HEK293 (cell line): Measurements from ENCODE around the gene CBX8.

ENCODE experiments used
- IKZF3 ChIP-seq: fragments of 450-650 bp; IDR thresholded peaks from 2 replicates; pipeline ENCODE4 v1.5.0; 2018; ENCODE audit warnings: missing biosample characterization, mild to moderate bottlenecking, missing genetic modification characterization, moderate library complexity
- KLF1 ChIP-seq: fragments of 450-650 bp; formaldehyde crosslinking; IDR thresholded peaks from 2 replicates; pipeline ENCODE4 v1.5.1; 2016; ENCODE audit warnings: missing biosample characterization, missing genetic modification characterization
- KLF10 ChIP-seq: fragments of 450-650 bp; IDR thresholded peaks from 2 replicates; pipeline ENCODE4 v1.5.1; 2018; ENCODE audit warnings: missing biosample characterization, mild to moderate bottlenecking, missing genetic modification characterization
- PRDM10 ChIP-seq: fragments of 450-650 bp; formaldehyde crosslinking; IDR thresholded peaks from 2 replicates; pipeline ENCODE4 v1.5.1; 2016; ENCODE audit warnings: missing biosample characterization, missing genetic modification characterization
- REPIN1 ChIP-seq: fragments of 450-650 bp; formaldehyde crosslinking; IDR thresholded peaks from 2 replicates; pipeline ENCODE4 v1.5.1; 2017; ENCODE audit warnings: missing biosample characterization, missing genetic modification characterization, low read depth
- SP2 ChIP-seq: fragments of 450-650 bp; formaldehyde crosslinking; IDR thresholded peaks from 2 replicates; pipeline ENCODE4 v1.5.1; 2016; ENCODE audit warnings: missing biosample characterization, missing genetic modification characterization
- TRIM28 ChIP-seq: IDR thresholded peaks from 2 replicates; pipeline ENCODE4 v1.6.1; 2011; ENCODE audit warnings: low read length, control low read depth, borderline replicate concordance
- TSHZ1 ChIP-seq: fragments of 450-650 bp; formaldehyde crosslinking; IDR thresholded peaks from 2 replicates; pipeline ENCODE4 v1.5.1; 2016; ENCODE audit warnings: missing biosample characterization, missing genetic modification characterization, borderline replicate concordance
- ZBTB8A ChIP-seq: fragments of 450-650 bp; formaldehyde crosslinking; IDR thresholded peaks from 2 replicates; pipeline ENCODE4 v1.5.1; 2016; ENCODE audit warnings: missing biosample characterization, missing genetic modification characterization
- ZNF335 ChIP-seq: fragments of 450-650 bp; formaldehyde crosslinking; conservative IDR thresholded peaks from 2 replicates; pipeline ENCODE4 v1.5.1; 2016; ENCODE audit warnings: missing biosample characterization, missing genetic modification characterization
- ZNF341 ChIP-seq: fragments of 450-650 bp; formaldehyde crosslinking; IDR thresholded peaks from 2 replicates; pipeline ENCODE4; 2016; ENCODE audit warnings: low read depth, missing biosample characterization, missing genetic modification characterization
- ZNF549 ChIP-seq: fragments of 450-650 bp; IDR thresholded peaks from 2 replicates; pipeline ENCODE4 v1.5.1; 2018; ENCODE audit warnings: missing biosample characterization, missing genetic modification characterization, mild to moderate bottlenecking, inconsistent platforms, moderate library complexity
- ZNF701 ChIP-seq: fragments of 450-650 bp; formaldehyde crosslinking; IDR thresholded peaks from 2 replicates; pipeline ENCODE4 v1.5.1; 2016; ENCODE audit warnings: missing biosample characterization, missing genetic modification characterization
- ZNF704 ChIP-seq: fragments of 450-650 bp; formaldehyde crosslinking; IDR thresholded peaks from 2 replicates; pipeline ENCODE4 v1.5.1; 2016; ENCODE audit warnings: missing biosample characterization, missing genetic modification characterization
- ZNF785 ChIP-seq: fragments of 450-650 bp; formaldehyde crosslinking; IDR thresholded peaks from 2 replicates; pipeline ENCODE4 v1.5.1; 2016; ENCODE audit warnings: missing biosample characterization, missing genetic modification characterization
- ZNF792 ChIP-seq: fragments of 450-650 bp; formaldehyde crosslinking; IDR thresholded peaks from 2 replicates; pipeline ENCODE4 v1.5.1; 2016; ENCODE audit warnings: missing biosample characterization, missing genetic modification characterization
- TF ChIP-seq, protein P1 (sequence below): IDR thresholded peaks from 2 replicates; pipeline ENCODE4 v1.6.1; 2011; ENCODE audit warnings: mild to moderate bottlenecking, low read depth, low read length, borderline replicate concordance
- TF ChIP-seq, protein P2 (sequence below): fragments of 450-650 bp; formaldehyde crosslinking; IDR thresholded peaks from 2 replicates; pipeline ENCODE4 v1.5.1; 2016; ENCODE audit warnings: missing biosample characterization, missing genetic modification characterization
- TF ChIP-seq, protein P3 (sequence below): fragments of 450-650 bp; formaldehyde crosslinking; conservative IDR thresholded peaks from 2 replicates; pipeline ENCODE4 v1.5.1; 2016; ENCODE audit warnings: low read depth, missing biosample characterization, missing genetic modification characterization
- TF ChIP-seq, protein P4 (sequence below): fragments of 450-650 bp; formaldehyde crosslinking; IDR thresholded peaks from 2 replicates; pipeline ENCODE4 v1.5.1; 2016; ENCODE audit warnings: missing biosample characterization, missing genetic modification characterization

CBX8 gene

DNA sequence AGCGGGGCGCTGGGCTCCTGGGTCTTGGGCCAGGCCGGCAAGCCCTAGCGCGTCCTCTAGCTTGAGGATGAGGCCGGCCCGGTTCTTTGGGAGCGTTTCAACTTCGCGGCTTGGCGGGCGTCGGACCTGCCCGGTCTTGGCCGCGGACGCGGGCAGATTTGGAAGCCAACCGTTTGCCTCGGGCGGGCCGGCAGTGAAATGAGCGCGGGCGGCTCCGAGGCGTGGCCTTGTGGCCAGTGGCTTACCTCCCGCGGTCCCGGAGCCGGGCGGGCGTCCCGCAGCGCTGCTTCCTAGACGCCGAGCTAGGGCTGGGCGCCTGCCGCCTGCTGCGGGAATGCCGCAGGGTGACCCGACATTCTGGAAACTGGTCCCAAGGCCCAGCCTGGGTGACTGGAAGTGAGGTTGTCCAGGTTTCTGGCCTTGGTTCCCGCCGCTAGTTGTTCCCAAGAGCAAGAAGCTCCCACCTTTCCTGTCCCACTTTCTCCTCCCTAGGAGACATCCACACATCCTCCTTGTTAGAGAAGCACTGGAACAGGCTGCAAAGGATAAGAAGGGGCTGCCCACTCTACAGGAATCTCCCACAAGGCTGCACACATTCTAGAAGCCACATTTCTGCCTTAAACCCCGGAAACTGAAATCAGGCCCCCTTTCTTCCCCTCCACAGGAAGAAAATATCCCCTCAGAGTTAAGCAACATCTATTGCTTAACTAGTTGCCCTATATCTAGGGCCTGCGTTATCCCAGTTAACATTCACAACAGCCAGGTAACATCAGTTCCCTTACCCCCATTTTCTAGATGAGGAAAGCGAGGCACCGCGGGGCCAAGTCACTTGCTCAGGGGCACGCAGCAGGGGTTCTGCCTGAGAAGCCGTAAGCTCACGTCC lies 4.5 kb upstream of the CBX8 start (continued):
- TF ChIP-seq KLF1 (tag by site-specific recombination): peak; percentile 91
- peak; percentile 91 for TF ChIP-seq ZBTB8A (tag by site-specific recombination)
- TF ChIP-seq ZNF704: no peak
- TF ChIP-seq, protein P1, sequence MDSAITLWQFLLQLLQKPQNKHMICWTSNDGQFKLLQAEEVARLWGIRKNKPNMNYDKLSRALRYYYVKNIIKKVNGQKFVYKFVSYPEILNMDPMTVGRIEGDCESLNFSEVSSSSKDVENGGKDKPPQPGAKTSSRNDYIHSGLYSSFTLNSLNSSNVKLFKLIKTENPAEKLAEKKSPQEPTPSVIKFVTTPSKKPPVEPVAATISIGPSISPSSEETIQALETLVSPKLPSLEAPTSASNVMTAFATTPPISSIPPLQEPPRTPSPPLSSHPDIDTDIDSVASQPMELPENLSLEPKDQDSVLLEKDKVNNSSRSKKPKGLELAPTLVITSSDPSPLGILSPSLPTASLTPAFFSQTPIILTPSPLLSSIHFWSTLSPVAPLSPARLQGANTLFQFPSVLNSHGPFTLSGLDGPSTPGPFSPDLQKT: no peak
- TF ChIP-seq ZNF341 (tag by site-specific recombination): no peak
- TF ChIP-seq, protein P2, sequence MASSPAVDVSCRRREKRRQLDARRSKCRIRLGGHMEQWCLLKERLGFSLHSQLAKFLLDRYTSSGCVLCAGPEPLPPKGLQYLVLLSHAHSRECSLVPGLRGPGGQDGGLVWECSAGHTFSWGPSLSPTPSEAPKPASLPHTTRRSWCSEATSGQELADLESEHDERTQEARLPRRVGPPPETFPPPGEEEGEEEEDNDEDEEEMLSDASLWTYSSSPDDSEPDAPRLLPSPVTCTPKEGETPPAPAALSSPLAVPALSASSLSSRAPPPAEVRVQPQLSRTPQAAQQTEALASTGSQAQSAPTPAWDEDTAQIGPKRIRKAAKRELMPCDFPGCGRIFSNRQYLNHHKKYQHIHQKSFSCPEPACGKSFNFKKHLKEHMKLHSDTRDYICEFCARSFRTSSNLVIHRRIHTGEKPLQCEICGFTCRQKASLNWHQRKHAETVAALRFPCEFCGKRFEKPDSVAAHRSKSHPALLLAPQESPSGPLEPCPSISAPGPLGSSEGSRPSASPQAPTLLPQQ (tag by site-specific recombination): peak; percentile 50
- TF ChIP-seq ZNF701 (tag by site-specific recombination): no peak
- peak; percentile 45 for TF ChIP-seq SP2
- TF ChIP-seq, protein P3, sequence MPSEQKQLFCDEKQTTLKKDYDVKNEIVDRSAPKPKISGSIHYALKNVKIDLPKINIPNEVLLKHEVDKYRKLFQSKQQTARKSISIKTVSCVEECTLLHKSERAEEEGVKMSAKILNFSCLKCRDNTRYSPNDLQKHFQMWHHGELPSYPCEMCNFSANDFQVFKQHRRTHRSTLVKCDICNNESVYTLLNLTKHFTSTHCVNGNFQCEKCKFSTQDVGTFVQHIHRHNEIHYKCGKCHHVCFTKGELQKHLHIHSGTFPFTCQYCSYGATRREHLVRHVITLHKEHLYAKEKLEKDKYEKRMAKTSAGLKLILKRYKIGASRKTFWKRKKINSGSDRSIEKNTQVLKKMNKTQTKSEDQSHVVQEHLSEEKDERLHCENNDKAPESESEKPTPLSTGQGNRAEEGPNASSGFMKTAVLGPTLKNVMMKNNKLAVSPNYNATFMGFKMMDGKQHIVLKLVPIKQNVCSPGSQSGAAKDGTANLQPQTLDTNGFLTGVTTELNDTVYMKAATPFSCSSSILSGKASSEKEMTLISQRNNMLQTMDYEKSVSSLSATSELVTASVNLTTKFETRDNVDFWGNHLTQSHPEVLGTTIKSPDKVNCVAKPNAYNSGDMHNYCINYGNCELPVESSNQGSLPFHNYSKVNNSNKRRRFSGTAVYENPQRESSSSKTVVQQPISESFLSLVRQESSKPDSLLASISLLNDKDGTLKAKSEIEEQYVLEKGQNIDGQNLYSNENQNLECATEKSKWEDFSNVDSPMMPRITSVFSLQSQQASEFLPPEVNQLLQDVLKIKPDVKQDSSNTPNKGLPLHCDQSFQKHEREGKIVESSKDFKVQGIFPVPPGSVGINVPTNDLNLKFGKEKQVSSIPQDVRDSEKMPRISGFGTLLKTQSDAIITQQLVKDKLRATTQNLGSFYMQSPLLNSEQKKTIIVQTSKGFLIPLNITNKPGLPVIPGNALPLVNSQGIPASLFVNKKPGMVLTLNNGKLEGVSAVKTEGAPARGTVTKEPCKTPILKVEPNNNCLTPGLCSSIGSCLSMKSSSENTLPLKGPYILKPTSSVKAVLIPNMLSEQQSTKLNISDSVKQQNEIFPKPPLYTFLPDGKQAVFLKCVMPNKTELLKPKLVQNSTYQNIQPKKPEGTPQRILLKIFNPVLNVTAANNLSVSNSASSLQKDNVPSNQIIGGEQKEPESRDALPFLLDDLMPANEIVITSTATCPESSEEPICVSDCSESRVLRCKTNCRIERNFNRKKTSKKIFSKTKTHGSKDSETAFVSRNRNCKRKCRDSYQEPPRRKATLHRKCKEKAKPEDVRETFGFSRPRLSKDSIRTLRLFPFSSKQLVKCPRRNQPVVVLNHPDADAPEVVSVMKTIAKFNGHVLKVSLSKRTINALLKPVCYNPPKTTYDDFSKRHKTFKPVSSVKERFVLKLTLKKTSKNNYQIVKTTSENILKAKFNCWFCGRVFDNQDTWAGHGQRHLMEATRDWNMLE (tag by site-specific recombination): no peak
- no peak; the same call in 1 of the 2 replicates for TF ChIP-seq KLF10 (tag by site-specific recombination)
- TF ChIP-seq ZNF792 (tag by site-specific recombination): no peak
- no peak for TF ChIP-seq ZNF785
- peak; percentile 87 for TF ChIP-seq IKZF3 (tag by site-specific recombination)
- no peak for TF ChIP-seq REPIN1 (tag by site-specific recombination)
- no peak for TF ChIP-seq TRIM28
- no peak for TF ChIP-seq ZNF549
- TF ChIP-seq TSHZ1 (tag by site-specific recombination): no peak
- no peak; the same call in 1 of the 2 replicates for TF ChIP-seq PRDM10 (tag by site-specific recombination)
- TF ChIP-seq ZNF335 (tag by site-specific recombination): peak; percentile 99
- TF ChIP-seq, protein P4, sequence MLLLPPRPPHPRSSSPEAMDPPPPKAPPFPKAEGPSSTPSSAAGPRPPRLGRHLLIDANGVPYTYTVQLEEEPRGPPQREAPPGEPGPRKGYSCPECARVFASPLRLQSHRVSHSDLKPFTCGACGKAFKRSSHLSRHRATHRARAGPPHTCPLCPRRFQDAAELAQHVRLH (tag by site-specific recombination): no peak
